ENCODE results near the gene VWA2. TPM values are rescaled to one million over a fixed set of nuclear protein-coding genes. Genes with fewer than 3 reads are reported as not detected.

Gene VWA2
- total and polyA plus RNA-seq, 2 donors (not counting 3 experiments of a cell fraction or from before 2014, with no cell fraction given), result not detected

DNA sequence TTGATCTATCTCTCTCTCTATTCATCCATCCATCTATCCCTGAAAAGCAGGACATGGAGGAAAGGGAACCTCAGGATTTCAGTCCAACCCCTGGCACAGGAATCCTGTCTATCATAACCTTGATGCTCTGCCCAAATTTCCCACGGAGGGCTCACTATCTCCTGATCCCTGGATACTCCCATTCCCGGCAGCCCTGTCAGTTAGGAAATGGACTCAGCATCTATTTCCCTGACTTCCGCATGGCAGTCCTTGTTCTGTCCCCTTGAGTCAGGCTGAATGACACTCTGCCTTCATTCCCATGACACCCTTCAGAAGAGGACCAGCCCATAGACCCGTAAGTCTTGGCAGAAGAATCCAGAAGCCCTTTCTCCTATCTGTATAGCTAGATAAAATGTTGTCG lies 77.7 kb downstream of the VWA2 start:
- Histone ChIP-seq H3K9me1 (replicated peaks; ENCODE audit: control insufficient read depth, extremely low read depth, insufficient read depth, low read length) (no peaks in the 10 kb centered on the region), H3K79me2 (ENCODE audit: control insufficient read depth, insufficient read depth, low read length) (no peaks in the 10 kb centered on the region), H3K27ac (ENCODE audit: insufficient read depth, low read depth, low read length) (no peak overlapping the region), H3K36me3 (ENCODE audit: control insufficient read depth in 2 of 2, extremely low read depth in 1 of 2, insufficient read depth in 2 of 2, low read length in 2 of 2) (no peaks in the 10 kb centered on the region), H3K9me3 (replicated peaks; ENCODE audit: control insufficient read depth, insufficient read depth, low read length) (no peaks in the 10 kb centered on the region), H2AFZ (ENCODE audit: low read depth, low read length) (no peak overlapping the region), H3K4me3 (replicated peaks in 1 of 3; ENCODE audit: insufficient read depth in 1 of 3, low read depth in 1 of 3, low read length in 3 of 3) (no peak overlapping the region), H3K27me3 (ENCODE audit: control insufficient read depth in 2 of 2, insufficient read depth in 2 of 2, low read length in 2 of 2) (peaks cover 0 to 7% of the 10 kb centered on the region in 2 experiments), H3K4me2 (ENCODE audit: insufficient read depth, low read length) (no peak overlapping the region), H3K9ac (replicated peaks; ENCODE audit: extremely low read depth, insufficient read depth, low read length) (no peak overlapping the region), H3K4me1 (ENCODE audit: control insufficient read depth, extremely low read depth, insufficient read depth, low read length) (no peaks in the 10 kb centered on the region), H4K20me1 (replicated peaks; ENCODE audit: control insufficient read depth, extremely low read depth, insufficient read depth, low read length) (no peaks in the 10 kb centered on the region)
- DNase-seq (ENCODE audit: low read depth, low spot score), result no peak
- dilution Hi-C loops (cut with MboI; ENCODE audit: extremely low pct_ligation_motif_present, low sequenced_read_pairs) (no loop called here), intact Hi-C loops (cut with micrococcal nuclease) (no loop called here)
- FAIRE-seq, result no peak
- POLR2A ChIA-PET, result no interaction called here
- no TSS peak for BruUV-seq (replicated peaks)
- TF ChIP-seq, protein P1, sequence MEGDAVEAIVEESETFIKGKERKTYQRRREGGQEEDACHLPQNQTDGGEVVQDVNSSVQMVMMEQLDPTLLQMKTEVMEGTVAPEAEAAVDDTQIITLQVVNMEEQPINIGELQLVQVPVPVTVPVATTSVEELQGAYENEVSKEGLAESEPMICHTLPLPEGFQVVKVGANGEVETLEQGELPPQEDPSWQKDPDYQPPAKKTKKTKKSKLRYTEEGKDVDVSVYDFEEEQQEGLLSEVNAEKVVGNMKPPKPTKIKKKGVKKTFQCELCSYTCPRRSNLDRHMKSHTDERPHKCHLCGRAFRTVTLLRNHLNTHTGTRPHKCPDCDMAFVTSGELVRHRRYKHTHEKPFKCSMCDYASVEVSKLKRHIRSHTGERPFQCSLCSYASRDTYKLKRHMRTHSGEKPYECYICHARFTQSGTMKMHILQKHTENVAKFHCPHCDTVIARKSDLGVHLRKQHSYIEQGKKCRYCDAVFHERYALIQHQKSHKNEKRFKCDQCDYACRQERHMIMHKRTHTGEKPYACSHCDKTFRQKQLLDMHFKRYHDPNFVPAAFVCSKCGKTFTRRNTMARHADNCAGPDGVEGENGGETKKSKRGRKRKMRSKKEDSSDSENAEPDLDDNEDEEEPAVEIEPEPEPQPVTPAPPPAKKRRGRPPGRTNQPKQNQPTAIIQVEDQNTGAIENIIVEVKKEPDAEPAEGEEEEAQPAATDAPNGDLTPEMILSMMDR (IDR thresholded peaks at IDR 0.05; ENCODE audit: extremely low read depth in 1 of 2, insufficient read depth in 1 of 2, low read depth in 1 of 2, low read length in 2 of 2), result no peak
- no peak for TF ChIP-seq EZH2 (IDR thresholded peaks at IDR 0.05; ENCODE audit: borderline replicate concordance, low read depth, low read length, severe bottlenecking)
- no peak for TF ChIP-seq JUN (IDR thresholded peaks at IDR 0.05; ENCODE audit: borderline replicate concordance, insufficient read depth, insufficient read length, low read depth)
- TF ChIP-seq MYC (IDR thresholded peaks at IDR 0.05; ENCODE audit: low read depth, low read length), result no peak
- TF ChIP-seq GATA2 (IDR thresholded peaks at IDR 0.05; ENCODE audit: insufficient read depth, insufficient read length, low read depth, low read length), result no peak
- no peak for TF ChIP-seq POLR2AphosphoS5 (IDR thresholded peaks at IDR 0.05; ENCODE audit: insufficient read depth, low read depth, low read length)
- no peak for TF ChIP-seq FOS (IDR thresholded peaks at IDR 0.05; ENCODE audit: borderline replicate concordance, insufficient read depth, low read length)
- TF ChIP-seq, protein P2, sequence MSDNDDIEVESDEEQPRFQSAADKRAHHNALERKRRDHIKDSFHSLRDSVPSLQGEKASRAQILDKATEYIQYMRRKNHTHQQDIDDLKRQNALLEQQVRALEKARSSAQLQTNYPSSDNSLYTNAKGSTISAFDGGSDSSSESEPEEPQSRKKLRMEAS (IDR thresholded peaks at IDR 0.05; ENCODE audit: insufficient read depth, insufficient read length), result no peak
- TF ChIP-seq POLR2A (IDR thresholded peaks at IDR 0.05; ENCODE audit: low read depth, low read length), result no peak
- CTCF ChIA-PET, result interaction anchor here (1.4 kb wide), 1 partner anchor 13 kb away, joined by 5 read pairs; no protein-coding TSS in a partner anchor
